H9 (cell line): ENCODE measurements around the gene MED25. TPM values are rescaled to one million over a fixed set of nuclear protein-coding genes. Genes with fewer than 3 reads are reported as not detected.

Experiments
- DNase-seq: peaks from one replicate; pipeline ENCODE4 v3.0.0-alpha.2; 2017
- H2AFZ ChIP-seq: one replicate; pipeline ENCODE4 v1.6.1; 2013; ENCODE audit warnings: mild to moderate bottlenecking, low read length, control low read depth, moderate library complexity
- H2AK5ac ChIP-seq: 2 replicates; pipeline ENCODE4 v1.6.1; 2013; ENCODE audit warnings: low read length, control low read depth, mixed read lengths; ENCODE audit not compliant: insufficient read length
- H2BK120ac ChIP-seq: one replicate; pipeline ENCODE4 v1.6.1; 2013; ENCODE audit warnings: low read depth, mild to moderate bottlenecking, low read length, control low read depth, inconsistent platforms; ENCODE audit not compliant: poor library complexity, severe bottlenecking
- H2BK12ac ChIP-seq: 2 replicates; pipeline ENCODE4 v1.6.1; 2013; ENCODE audit warnings: low read length, control low read depth, mixed read lengths, low read depth; ENCODE audit not compliant: insufficient read length
- H2BK15ac ChIP-seq: 2 replicates; pipeline ENCODE4 v1.6.1; 2013; ENCODE audit warnings: low read depth, low read length, control low read depth
- H2BK20ac ChIP-seq: one replicate; pipeline ENCODE4 v1.6.1; 2013; ENCODE audit warnings: low read depth, mild to moderate bottlenecking, low read length, control low read depth, inconsistent platforms; ENCODE audit not compliant: poor library complexity, severe bottlenecking
- H2BK5ac ChIP-seq: 2 replicates; pipeline ENCODE4 v1.6.1; 2013; ENCODE audit warnings: low read length, control low read depth, mixed read lengths; ENCODE audit not compliant: insufficient read length
- H3K14ac ChIP-seq: 2 replicates; pipeline ENCODE4 v1.6.1; 2013; ENCODE audit warnings: low read length, control low read depth; ENCODE audit not compliant: insufficient read depth
- H3K18ac ChIP-seq: 2 replicates; pipeline ENCODE4 v1.6.1; 2013; ENCODE audit warnings: low read depth, mild to moderate bottlenecking, mixed read lengths, low read length, control low read depth; ENCODE audit not compliant: insufficient read length
- H3K23ac ChIP-seq: 2 replicates; pipeline ENCODE4 v1.6.1; 2013; ENCODE audit warnings: low read length, control low read depth, mixed read lengths, low read depth; ENCODE audit not compliant: insufficient read length
- H3K23me2 ChIP-seq: 2 replicates; pipeline ENCODE4 v1.6.1; 2013; ENCODE audit warnings: low read depth, mild to moderate bottlenecking, mixed read lengths, low read length, control low read depth; ENCODE audit not compliant: insufficient read length, poor library complexity, severe bottlenecking
- H3K27ac ChIP-seq: 2 replicates; pipeline ENCODE4 v1.5.1; 2013; ENCODE audit warnings: low read length, control low read depth, mixed read lengths, low read depth; ENCODE audit not compliant: insufficient read length
- H3K27me3 ChIP-seq: 2 replicates; pipeline ENCODE4 v1.6.1; 2013; ENCODE audit warnings: low read length, control low read depth, inconsistent platforms; ENCODE audit not compliant: insufficient read depth
- H3K4ac ChIP-seq: 2 replicates; pipeline ENCODE4 v1.6.1; 2013; ENCODE audit warnings: low read depth, mild to moderate bottlenecking, control low read depth, inconsistent platforms, low read length, moderate library complexity
- H3K4me1 ChIP-seq: 2 replicates; pipeline ENCODE4 v1.6.1; 2013; ENCODE audit warnings: low read length, control low read depth, inconsistent platforms; ENCODE audit not compliant: insufficient read depth
- H3K4me2 ChIP-seq: 2 replicates; pipeline ENCODE4 v1.6.1; 2013; ENCODE audit warnings: low read length, control low read depth, mixed read lengths; ENCODE audit not compliant: insufficient read length, insufficient read depth
- H3K56ac ChIP-seq: 2 replicates; pipeline ENCODE4 v1.6.1; 2013; ENCODE audit warnings: low read depth, mild to moderate bottlenecking, mixed read lengths, low read length, control low read depth; ENCODE audit not compliant: insufficient read length
- H3K79me1 ChIP-seq: 2 replicates; pipeline ENCODE4 v1.6.1; 2013; ENCODE audit warnings: low read depth, mild to moderate bottlenecking, moderate library complexity, low read length, control low read depth, inconsistent platforms; ENCODE audit not compliant: insufficient read depth, poor library complexity, severe bottlenecking
- H3K79me2 ChIP-seq: 2 replicates; pipeline ENCODE4 v1.6.1; 2013; ENCODE audit warnings: low read length, control low read depth, inconsistent platforms; ENCODE audit not compliant: insufficient read depth
- H3K9ac ChIP-seq: 2 replicates; pipeline ENCODE4 v1.6.1; 2013; ENCODE audit warnings: low read length, control low read depth, mixed read lengths; ENCODE audit not compliant: insufficient read length; ENCODE audit errors: extremely low read depth
- H3K9me3 ChIP-seq: one replicate; pipeline ENCODE4 v1.6.1; 2013; ENCODE audit warnings: low read depth, low read length, inconsistent platforms; ENCODE audit not compliant: control insufficient read depth
- H3T11ph ChIP-seq: one replicate; pipeline ENCODE4 v1.6.1; 2013; ENCODE audit warnings: mild to moderate bottlenecking, low read length, control low read depth, inconsistent platforms
- H4K20me1 ChIP-seq: one replicate; pipeline ENCODE4 v1.6.1; 2013; ENCODE audit not compliant: control insufficient read depth, insufficient read length, insufficient read depth
- H4K5ac ChIP-seq: 2 replicates; pipeline ENCODE4 v1.6.1; 2013; ENCODE audit warnings: low read depth, mild to moderate bottlenecking, mixed read lengths, low read length, control low read depth; ENCODE audit not compliant: insufficient read length
- H4K8ac ChIP-seq: replicated peaks from 2 replicates; pipeline ENCODE4 v1.6.1; 2013; ENCODE audit warnings: low read length, control low read depth, mixed read lengths, low read depth; ENCODE audit not compliant: insufficient read length
- H4K91ac ChIP-seq: 2 replicates; pipeline ENCODE4 v1.6.1; 2013; ENCODE audit warnings: low read depth, mild to moderate bottlenecking, moderate library complexity, mixed read lengths, low read length, control low read depth; ENCODE audit not compliant: insufficient read length
- H3K27ac Mint-ChIP-seq, 3 experiments: 2 replicates in 2 of 3; 3 replicates in 1 of 3; pipeline ENCODE4 v1.8.0; 2020 to 2021; ENCODE audit warnings: mixed read lengths in 3 of 3, mild to moderate bottlenecking in 1 of 3, moderate library complexity in 1 of 3
- H3K27me3 Mint-ChIP-seq: 2 replicates; pipeline ENCODE4 v1.8.0; 2021; ENCODE audit warnings: low read depth, mild to moderate bottlenecking, moderate library complexity, mixed read lengths
- H3K36me3 Mint-ChIP-seq, 3 experiments: 2 replicates in 2 of 3; 3 replicates in 1 of 3; pipeline ENCODE4 v1.8.0; 2020 to 2021; ENCODE audit warnings: low read depth in 3 of 3, mixed read lengths in 3 of 3; ENCODE audit not compliant: insufficient read depth in 1 of 3
- H3K4me1 Mint-ChIP-seq, 2 experiments: 2 replicates each; pipeline ENCODE4 v1.8.0; 2020; ENCODE audit warnings: mixed read lengths in 2 of 2
- H3K4me3 Mint-ChIP-seq, 2 experiments: 2 replicates in 1 of 2; 3 replicates in 1 of 2; pipeline ENCODE4 v1.8.0; 2020 to 2021; ENCODE audit warnings: mild to moderate bottlenecking in 2 of 2, mixed read lengths in 2 of 2, moderate library complexity in 1 of 2
- H3K9me3 Mint-ChIP-seq, 2 experiments: 2 replicates in 1 of 2; 3 replicates in 1 of 2; pipeline ENCODE4 v1.8.0; 2020; ENCODE audit warnings: mild to moderate bottlenecking in 2 of 2, mixed read lengths in 2 of 2, moderate library complexity in 1 of 2
- WGBS: extraction: QIAGEN DNeasy Blood & Tissue Kit; methylation state at CpG from one replicate; pipeline ENCODE4 v1.1.7; 2013; ENCODE audit warnings: missing lambda C conversion rate, low lambda C conversion rate, mixed read lengths; ENCODE audit not compliant: insufficient read length; ENCODE audit errors: extremely low coverage; 5-methylcytosine and 5-hydroxymethylcytosine counted together
- total RNA-seq: library from RNA; stranded (reverse); gene quantifications from 2 replicates; pipeline ENCODE4 v1.2.1, GENCODE V29; 2021
- TF ChIP-seq, protein P1 (sequence below): fragments of 200-600 bp; sonication (generic); conservative IDR thresholded peaks from 3 replicates; pipeline ENCODE4 v1.8.0; 2021; ENCODE audit warnings: antibody characterized with exemption, mild to moderate bottlenecking

MED25 gene
- total RNA-seq, 1 experiment from 2014 or later, result 77.5 TPM

DNA sequence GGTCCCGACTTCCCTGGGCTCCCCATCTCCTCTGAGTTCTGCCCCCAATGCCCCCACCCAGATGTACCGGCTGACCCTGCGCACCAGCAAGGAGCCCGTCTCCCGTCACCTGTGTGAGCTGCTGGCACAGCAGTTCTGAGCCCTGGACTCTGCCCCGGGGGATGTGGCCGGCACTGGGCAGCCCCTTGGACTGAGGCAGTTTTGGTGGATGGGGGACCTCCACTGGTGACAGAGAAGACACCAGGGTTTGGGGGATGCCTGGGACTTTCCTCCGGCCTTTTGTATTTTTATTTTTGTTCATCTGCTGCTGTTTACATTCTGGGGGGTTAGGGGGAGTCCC, 11.5 kb upstream of the MED25 start:
- H3K4ac ChIP-seq, result no peak overlapping the region
- no peak overlapping the region; a peak in 1 of 5 replicates for H3K4me3 Mint-ChIP-seq
- no peak overlapping the region for H2AFZ ChIP-seq
- H3K9me3 ChIP-seq, result no peaks in the 10 kb centered on the region
- no peak overlapping the region for H3K9ac ChIP-seq
- no peak overlapping the region for H2AK5ac ChIP-seq
- H4K5ac ChIP-seq, result no peak overlapping the region
- H3K14ac ChIP-seq, result no peak overlapping the region
- H3K56ac ChIP-seq, result no peak overlapping the region
- no peak overlapping the region for H2BK120ac ChIP-seq
- no peak overlapping the region for H2BK12ac ChIP-seq
- H3K23ac ChIP-seq, result no peak overlapping the region
- peaks cover 22 to 40% (median 39%) of the 10 kb centered on the region in 3 experiments; a peak in 6 of 7 replicates for H3K36me3 Mint-ChIP-seq
- peaks cover 14 to 36% of the 10 kb centered on the region in 2 experiments for H3K4me1 Mint-ChIP-seq
- H3K27ac ChIP-seq, result no peak overlapping the region
- H3K23me2 ChIP-seq, result peaks cover 8% of the 10 kb centered on the region
- DNase-seq, result no peak
- TF ChIP-seq, protein P1, sequence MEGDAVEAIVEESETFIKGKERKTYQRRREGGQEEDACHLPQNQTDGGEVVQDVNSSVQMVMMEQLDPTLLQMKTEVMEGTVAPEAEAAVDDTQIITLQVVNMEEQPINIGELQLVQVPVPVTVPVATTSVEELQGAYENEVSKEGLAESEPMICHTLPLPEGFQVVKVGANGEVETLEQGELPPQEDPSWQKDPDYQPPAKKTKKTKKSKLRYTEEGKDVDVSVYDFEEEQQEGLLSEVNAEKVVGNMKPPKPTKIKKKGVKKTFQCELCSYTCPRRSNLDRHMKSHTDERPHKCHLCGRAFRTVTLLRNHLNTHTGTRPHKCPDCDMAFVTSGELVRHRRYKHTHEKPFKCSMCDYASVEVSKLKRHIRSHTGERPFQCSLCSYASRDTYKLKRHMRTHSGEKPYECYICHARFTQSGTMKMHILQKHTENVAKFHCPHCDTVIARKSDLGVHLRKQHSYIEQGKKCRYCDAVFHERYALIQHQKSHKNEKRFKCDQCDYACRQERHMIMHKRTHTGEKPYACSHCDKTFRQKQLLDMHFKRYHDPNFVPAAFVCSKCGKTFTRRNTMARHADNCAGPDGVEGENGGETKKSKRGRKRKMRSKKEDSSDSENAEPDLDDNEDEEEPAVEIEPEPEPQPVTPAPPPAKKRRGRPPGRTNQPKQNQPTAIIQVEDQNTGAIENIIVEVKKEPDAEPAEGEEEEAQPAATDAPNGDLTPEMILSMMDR, result no peak
- H4K20me1 ChIP-seq, result no peaks in the 10 kb centered on the region
- no peaks in the 10 kb centered on the region; a peak in 2 of 5 replicates for H3K9me3 Mint-ChIP-seq
- H3K18ac ChIP-seq, result no peak overlapping the region
- no peaks in the 10 kb centered on the region for H3K79me1 ChIP-seq
- H3K4me1 ChIP-seq, result no peaks in the 10 kb centered on the region; the same call in 1 of the 2 replicates
- no peak overlapping the region for H4K91ac ChIP-seq
- H3T11ph ChIP-seq, result no peak overlapping the region
- H3K27me3 Mint-ChIP-seq, result peaks cover 7% of the 10 kb centered on the region
- no peaks in the 10 kb centered on the region for H3K27me3 ChIP-seq
- no peak overlapping the region for H2BK5ac ChIP-seq
- WGBS, result no CpG with 5 or more reads among the region's 8 CpGs
- no peaks in the 10 kb centered on the region for H3K79me2 ChIP-seq
- H3K27ac Mint-ChIP-seq, result peak overlapping the region in 1 of 3 experiments; percentile 78; a peak in 1 of 7 replicates
- H4K8ac ChIP-seq, result no peak overlapping the region
- H2BK20ac ChIP-seq, result no peak overlapping the region
- no peak overlapping the region for H3K4me2 ChIP-seq
- no peak overlapping the region for H2BK15ac ChIP-seq
